HG02852 (cell line): Measurements from ENCODE around the gene KIF23.
"Not testable (repeated sequence)": the region's sequence is repeated elsewhere in the genome, so short reads cannot be mapped to it uniquely, and the experiment has no call there.

Experiments
- ATAC-seq: cut with Tn5 transposase; IDR thresholded peaks from one replicate; pipeline ENCODE4 v1.9.1; 2021; ENCODE audit warnings: mild to moderate bottlenecking, moderate library complexity; ENCODE audit not compliant: unreplicated experiment

KIF23 gene

GRCh38 chr15:69413822-69414700 is at the start of gene KIF23:
TSS of gene KIF23 (plus strand) at chr15:69414349. CDS start at chr15:69414466, 117 bp downstream.
- ATAC-seq: peak; percentile 92

- ATAC-seq: no peak
Measured at GRCh38 chr15:69367236-69367635, 46.9 kb upstream of the KIF23 start.

- no peak for ATAC-seq
Measured at GRCh38 chr15:69369631-69370030, 44.5 kb upstream of the KIF23 start.

GRCh38 chr15:69373406-69373805 is 40.7 kb upstream of the KIF23 start:
- ATAC-seq: no peak

GRCh38 chr15:69375151-69375790 is 38.9 kb upstream of the KIF23 start:
- ATAC-seq: no peak

GRCh38 chr15:69377216-69377970 is 36.8 kb upstream of the KIF23 start:
- no peak for ATAC-seq

- ATAC-seq: no peak
Measured at GRCh38 chr15:69380100-69380725, 33.9 kb upstream of the KIF23 start.

GRCh38 chr15:69380726-69381105 is 33.4 kb upstream of the KIF23 start:
- ATAC-seq: no peak

GRCh38 chr15:69382176-69382575 is 32.0 kb upstream of the KIF23 start:
- not testable (repeated sequence) for ATAC-seq

GRCh38 chr15:69384066-69384465 is 30.1 kb upstream of the KIF23 start:
- not testable (repeated sequence) for ATAC-seq

- ATAC-seq: no peak
Measured at GRCh38 chr15:69384626-69385598, 29.2 kb upstream of the KIF23 start.

- ATAC-seq: no peak
Measured at GRCh38 chr15:69385831-69386230, 28.3 kb upstream of the KIF23 start.

GRCh38 chr15:69386284-69386683 is 27.9 kb upstream of the KIF23 start:
- no peak for ATAC-seq

GRCh38 chr15:69388260-69388705 is 25.9 kb upstream of the KIF23 start:
- no peak for ATAC-seq

GRCh38 chr15:69389426-69389825 is 24.7 kb upstream of the KIF23 start:
- no peak for ATAC-seq

GRCh38 chr15:69390575-69390974 is 23.6 kb upstream of the KIF23 start:
- no peak for ATAC-seq

- ATAC-seq: no peak
Measured at GRCh38 chr15:69391046-69391757, 22.9 kb upstream of the KIF23 start.

GRCh38 chr15:69392352-69392751 is 21.8 kb upstream of the KIF23 start:
- no peak for ATAC-seq

- ATAC-seq: no peak
Measured at GRCh38 chr15:69393831-69394491, 20.2 kb upstream of the KIF23 start.
